Kidney (tissue), 14 donors: ENCODE data around the gene VAV2. TPM values are rescaled to one million over a fixed set of nuclear protein-coding genes. Genes with fewer than 3 reads are reported as not detected.

Experiments used
- DNase-seq, 5 donors: peaks; one replicate each; pipeline ENCODE4 v3.0.0-alpha.2; 2013 to 2020
- FAIRE-seq: peaks from 2 replicates; lab custom pipeline; 2012; peaks lifted over from hg19 to GRCh38; lab: Jason Lieb, UNC
- H3K27ac ChIP-seq, 2 donors: one replicate each; pipeline ENCODE4 v1.7.0; 2013; ENCODE audit warnings: low read depth in 2 of 2, low read length in 2 of 2, inconsistent platforms in 1 of 2
- H3K27me3 ChIP-seq: one replicate; pipeline ENCODE4 v1.7.1; 2013; ENCODE audit warnings: low read length, inconsistent platforms; ENCODE audit not compliant: control insufficient read depth, insufficient read depth
- H3K36me3 ChIP-seq, 3 donors: one replicate each; pipeline versions ENCODE4 v1.7.0 to v1.7.1; 2013; ENCODE audit warnings: low read length in 3 of 3, control low read depth in 1 of 3, inconsistent platforms in 1 of 3; ENCODE audit not compliant: insufficient read depth in 3 of 3, control insufficient read depth in 2 of 3
- H3K4me1 ChIP-seq, 3 donors: one replicate each; pipeline versions ENCODE4 v1.7.0 to v1.7.1; 2013; ENCODE audit warnings: low read length in 3 of 3, inconsistent platforms in 1 of 3, low read depth in 1 of 3; ENCODE audit not compliant: control insufficient read depth in 2 of 3, insufficient read depth in 2 of 3
- H3K4me3 ChIP-seq, 3 donors: one replicate each; pipeline versions ENCODE4 v1.7.0 to v1.8.1; 2013; ENCODE audit warnings: low read length in 3 of 3, control low read depth in 1 of 3, inconsistent platforms in 1 of 3
- H3K9ac ChIP-seq, 3 donors: one replicate each; pipeline versions ENCODE4 v1.7.0 to v1.7.1; 2013; ENCODE audit warnings: low read length in 3 of 3, control low read depth in 1 of 3, inconsistent platforms in 1 of 3
- H3K9me3 ChIP-seq, 3 donors: one replicate each; pipeline versions ENCODE4 v1.7.0 to v1.7.1; 2013; ENCODE audit warnings: low read length in 3 of 3, control low read depth in 1 of 3, inconsistent platforms in 1 of 3; ENCODE audit not compliant: control insufficient read depth in 2 of 3, insufficient read depth in 1 of 3
- intact Hi-C: fragments of 100-400 bp; cut with DNase I; formaldehyde crosslinking; loops from one replicate; pipeline ENCODE4 v1.11.1; 2022
- polyA plus RNA-seq: library from polyadenylated mRNA; stranded (reverse); fragments of 350-450 nt; fragmentation: Illumina TruSeq; extraction: RNeasy Lipid Tissue Mini Kit (QIAGEN cat#74804); gene quantifications from one replicate; pipeline ENCODE4 v1.2.3, GENCODE V29; 2014; ENCODE audit warnings: low read depth, low replicate concordance; ENCODE audit not compliant: insufficient read depth
- total RNA-seq: library from RNA; stranded (reverse); fragmentation: NEBNext Ultra II Directional; extraction: Animal tissue kit (Norgen Biotek cat#: 25700); gene quantifications from one replicate; pipeline ENCODE4 v1.2.1, GENCODE V29; 2021
- TF ChIP-seq, protein P1 (sequence below): IDR thresholded peaks from 3 replicates; pipeline ENCODE4 v1.5.1; 2012; ENCODE audit warnings: mild to moderate bottlenecking, moderate library complexity, borderline replicate concordance; ENCODE audit not compliant: insufficient read depth; ENCODE audit errors: extremely low read depth
- donor health status: control.
- donor health status: control.
- donor health status: control.
- donor health status: control.
- donor health status: control.
- donor health status: DM: yes; HTN: yes; CAD: no.
- donor health status: Normal renal cell carcinoma (clear cell type).

The VAV2 gene
- total and polyA plus RNA-seq, 2 donors from 2014 or later, result 22.3 to 47.1 TPM

DNA sequence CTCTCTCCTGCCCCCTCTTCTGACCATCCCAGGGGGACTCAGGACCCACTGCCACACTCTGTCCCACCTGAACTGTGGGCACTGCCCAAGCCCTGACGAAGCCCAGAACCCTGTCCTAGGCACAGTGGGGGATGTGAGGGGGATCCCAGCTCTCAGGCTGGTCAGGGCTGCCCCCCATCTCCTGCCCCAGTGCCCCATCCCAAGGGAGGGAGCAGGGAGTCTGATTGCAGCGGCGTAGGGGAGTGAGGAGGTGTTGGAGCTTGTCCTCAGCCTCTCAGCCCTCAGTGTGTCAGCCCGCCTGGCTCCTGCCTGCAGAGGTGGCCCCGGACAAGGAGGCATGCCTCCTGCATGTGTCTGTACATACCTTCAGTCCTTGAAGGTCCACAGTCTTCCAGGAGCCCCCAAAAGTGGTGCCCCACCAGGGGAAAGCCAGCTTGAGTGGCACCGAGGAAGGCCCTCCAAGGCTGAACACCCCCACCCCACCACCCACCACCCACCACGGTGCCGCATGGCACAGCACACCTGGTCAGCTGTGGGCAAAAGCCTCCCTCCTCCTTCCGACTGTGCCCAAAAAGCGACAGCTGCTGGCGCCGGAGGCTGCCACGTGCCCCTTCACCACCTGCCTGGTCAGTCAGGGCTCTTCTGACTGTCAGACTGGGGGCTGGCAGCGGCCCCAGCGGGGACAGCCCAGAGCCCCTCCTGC is 254.9 kb downstream of the VAV2 start:
- H3K9ac ChIP-seq, result peak overlapping the region in 1 of 3 donors; percentile 44
- peak overlapping the region in 2 of 3 donors; percentile 32 to 56 for H3K4me3 ChIP-seq
- no peak overlapping the region for H3K27ac ChIP-seq
- DNase-seq, result peak in 4 of 5 donors; percentile 11 to 72 (median 45)
- TF ChIP-seq, protein P1, sequence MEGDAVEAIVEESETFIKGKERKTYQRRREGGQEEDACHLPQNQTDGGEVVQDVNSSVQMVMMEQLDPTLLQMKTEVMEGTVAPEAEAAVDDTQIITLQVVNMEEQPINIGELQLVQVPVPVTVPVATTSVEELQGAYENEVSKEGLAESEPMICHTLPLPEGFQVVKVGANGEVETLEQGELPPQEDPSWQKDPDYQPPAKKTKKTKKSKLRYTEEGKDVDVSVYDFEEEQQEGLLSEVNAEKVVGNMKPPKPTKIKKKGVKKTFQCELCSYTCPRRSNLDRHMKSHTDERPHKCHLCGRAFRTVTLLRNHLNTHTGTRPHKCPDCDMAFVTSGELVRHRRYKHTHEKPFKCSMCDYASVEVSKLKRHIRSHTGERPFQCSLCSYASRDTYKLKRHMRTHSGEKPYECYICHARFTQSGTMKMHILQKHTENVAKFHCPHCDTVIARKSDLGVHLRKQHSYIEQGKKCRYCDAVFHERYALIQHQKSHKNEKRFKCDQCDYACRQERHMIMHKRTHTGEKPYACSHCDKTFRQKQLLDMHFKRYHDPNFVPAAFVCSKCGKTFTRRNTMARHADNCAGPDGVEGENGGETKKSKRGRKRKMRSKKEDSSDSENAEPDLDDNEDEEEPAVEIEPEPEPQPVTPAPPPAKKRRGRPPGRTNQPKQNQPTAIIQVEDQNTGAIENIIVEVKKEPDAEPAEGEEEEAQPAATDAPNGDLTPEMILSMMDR, result no peak
- H3K36me3 ChIP-seq, result no peaks in the 10 kb centered on the region
- no peaks in the 10 kb centered on the region for H3K27me3 ChIP-seq
- intact Hi-C loops, result no loop called here
- H3K9me3 ChIP-seq, result no peaks in the 10 kb centered on the region
- H3K4me1 ChIP-seq, result peaks cover 0 to 14% (median 0%) of the 10 kb centered on the region in 3 donors
- FAIRE-seq, result no peak

DNA sequence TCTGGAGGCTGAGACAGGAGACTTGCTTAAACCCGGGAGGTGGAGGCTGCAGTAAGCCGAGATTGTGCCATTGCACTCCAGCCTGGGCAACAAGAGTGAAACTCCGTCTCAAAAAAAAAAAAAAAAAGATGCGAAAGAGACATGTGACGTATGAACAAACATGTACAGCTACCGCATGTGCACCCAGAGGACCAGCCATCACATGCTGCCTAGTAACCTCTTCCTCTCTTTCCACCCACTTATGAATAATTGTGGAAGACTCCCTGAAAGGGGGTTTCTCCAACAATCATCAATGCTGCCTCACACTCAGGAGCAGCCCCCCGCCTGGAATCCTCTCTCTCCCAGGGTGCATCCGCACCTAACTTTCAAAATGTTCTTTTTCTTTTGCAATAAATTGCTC is 256.2 kb downstream of the VAV2 start:
- DNase-seq (peak in 1 of 5 donors; percentile 12), FAIRE-seq (no peak)

DNA sequence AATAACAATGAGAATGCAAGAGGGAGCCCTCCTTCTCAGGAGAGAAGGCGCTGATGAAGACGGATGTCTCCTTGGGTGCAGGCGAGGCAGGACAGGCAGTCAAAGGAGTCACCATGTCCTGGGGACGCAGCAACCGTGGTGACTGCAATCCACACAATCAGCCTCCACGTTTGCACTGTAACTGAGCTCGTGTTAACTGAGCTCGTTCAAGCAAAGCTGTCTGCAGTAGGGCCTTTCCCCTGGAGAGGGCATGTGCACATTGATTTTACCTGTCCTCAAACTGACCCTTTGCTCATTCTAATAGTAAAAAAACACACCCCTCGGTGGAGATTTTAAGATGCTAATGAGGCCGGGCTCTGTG is 256.7 kb downstream of the VAV2 start:
- Histone ChIP-seq H3K27ac (no peak overlapping the region), H3K9me3 (no peaks in the 10 kb centered on the region), H3K27me3 (no peaks in the 10 kb centered on the region), H3K4me3 (no peak overlapping the region), H3K4me1 (peaks cover 0 to 14% (median 0%) of the 10 kb centered on the region in 3 donors), H3K36me3 (no peaks in the 10 kb centered on the region), H3K9ac (no peak overlapping the region)
- FAIRE-seq (no peak), DNase-seq (peak; percentile 11 to 56 (median 48))
- TF ChIP-seq, protein P1, result no peak
- intact Hi-C loops, result no loop called here

More for the DNA sequence above, 256.2 kb downstream of the VAV2 start:
- no peak overlapping the region for H3K9ac ChIP-seq
- no peak overlapping the region for H3K4me3 ChIP-seq
- TF ChIP-seq, protein P1, result no peak
- peaks cover 0 to 14% (median 0%) of the 10 kb centered on the region in 3 donors for H3K4me1 ChIP-seq
- H3K27ac ChIP-seq, result no peak overlapping the region
- no peaks in the 10 kb centered on the region for H3K36me3 ChIP-seq
- no peaks in the 10 kb centered on the region for H3K27me3 ChIP-seq
- H3K9me3 ChIP-seq, result no peaks in the 10 kb centered on the region
- intact Hi-C loops, result no loop called here
